ENCODE data around the gene TMEM100.

Gene TMEM100

DNA sequence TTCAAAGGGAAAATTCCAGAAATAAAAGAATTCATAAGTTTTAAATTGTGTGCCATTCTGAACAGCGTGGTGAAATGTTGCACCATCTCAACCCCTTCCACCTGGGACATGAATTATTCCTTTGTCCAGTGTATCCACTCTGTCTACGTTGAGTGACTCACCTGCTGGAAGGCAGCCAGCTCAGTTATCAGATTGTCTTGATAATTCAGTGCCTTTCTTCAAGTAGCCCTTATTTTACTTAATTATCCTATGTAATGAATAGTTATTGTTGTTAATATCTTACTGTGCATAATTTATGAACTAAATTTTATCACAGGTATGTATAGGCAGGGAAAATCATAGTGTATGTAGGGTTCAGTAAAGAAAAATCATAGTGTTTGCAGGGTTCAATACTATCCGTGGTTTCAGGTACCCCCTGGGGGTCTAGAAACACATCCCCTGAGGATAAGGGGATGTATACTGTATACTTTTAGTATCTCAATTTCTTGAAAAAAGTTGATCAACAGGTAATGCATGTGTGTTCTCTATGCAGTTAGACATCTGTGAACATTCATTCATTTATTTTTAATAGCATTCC is 20.5 kb upstream of the TMEM100 start:
- no peak for DNase-seq

- no peak for DNase-seq
These were observed 19.8 kb upstream of the TMEM100 start for GRCh38 chr17:55742272-55743102.

- DNase-seq: no peak
These were observed 18.7 kb upstream of the TMEM100 start for GRCh38 chr17:55741356-55741700.

DNA sequence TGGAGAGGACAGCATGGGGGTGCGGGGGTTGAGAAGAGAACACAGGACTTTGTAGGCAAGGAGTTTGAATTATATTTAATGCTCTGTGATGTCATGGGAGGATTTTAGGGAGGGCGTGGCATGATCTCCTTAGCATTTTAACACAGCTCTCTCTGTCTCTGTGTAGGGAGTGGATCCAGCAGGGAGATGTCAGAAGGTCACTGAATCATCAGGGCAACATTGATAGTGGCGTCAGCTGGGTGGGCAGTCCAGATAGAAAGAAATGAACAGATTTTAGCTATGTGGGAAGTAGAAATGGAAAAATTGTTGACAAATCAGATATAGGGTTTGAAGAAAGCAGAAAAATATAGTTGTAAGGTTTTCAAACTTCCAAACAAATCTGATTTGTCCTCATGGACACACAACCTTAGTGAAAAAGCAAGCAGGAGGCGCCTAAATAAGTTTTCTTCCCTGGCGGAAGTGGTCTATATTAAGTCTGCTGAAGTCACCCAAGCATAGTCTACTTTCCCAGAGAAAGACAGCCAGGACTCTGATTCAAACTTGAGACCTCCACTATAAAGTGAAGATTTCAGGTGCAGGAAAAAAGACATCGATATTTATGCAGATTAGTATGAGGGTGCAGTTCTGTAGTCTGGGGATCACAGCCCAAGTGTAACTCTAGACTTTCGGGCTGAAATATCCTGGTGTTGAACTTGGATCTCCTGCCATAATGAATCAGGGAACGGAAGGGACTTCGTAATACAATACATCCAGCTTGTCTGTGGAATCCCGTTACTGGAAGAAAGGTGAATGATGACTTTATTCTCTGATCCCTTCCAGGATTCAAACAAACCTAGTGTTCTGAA is 18.1 kb upstream of the TMEM100 start:
- no peak for DNase-seq

DNA sequence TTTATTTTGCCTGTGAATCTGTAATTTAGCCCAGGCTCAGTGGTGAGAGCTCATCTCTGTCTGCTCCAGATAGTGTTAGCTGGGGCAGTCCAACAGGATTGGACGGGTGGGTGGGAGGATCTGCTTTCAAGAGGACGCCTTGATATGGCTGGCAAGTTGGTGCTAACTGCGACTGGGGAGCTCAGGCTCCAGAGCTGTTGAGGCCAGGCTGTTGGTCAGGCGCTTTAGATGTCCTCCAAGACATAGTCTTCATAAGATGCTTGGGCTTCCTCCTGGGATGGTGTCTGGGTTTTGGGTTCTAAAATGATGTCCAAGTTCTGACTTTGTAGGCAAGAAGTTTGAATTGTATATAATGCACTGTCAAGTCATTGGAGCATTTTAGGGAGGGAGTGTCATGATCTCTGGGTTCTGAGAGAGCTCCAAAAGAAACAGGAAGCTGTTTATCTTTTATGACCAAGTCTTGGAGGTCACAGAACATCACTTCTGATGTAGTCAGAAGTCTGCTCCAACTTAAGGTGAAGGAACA is 15.4 kb upstream of the TMEM100 start:
- DNase-seq: no peak

DNA sequence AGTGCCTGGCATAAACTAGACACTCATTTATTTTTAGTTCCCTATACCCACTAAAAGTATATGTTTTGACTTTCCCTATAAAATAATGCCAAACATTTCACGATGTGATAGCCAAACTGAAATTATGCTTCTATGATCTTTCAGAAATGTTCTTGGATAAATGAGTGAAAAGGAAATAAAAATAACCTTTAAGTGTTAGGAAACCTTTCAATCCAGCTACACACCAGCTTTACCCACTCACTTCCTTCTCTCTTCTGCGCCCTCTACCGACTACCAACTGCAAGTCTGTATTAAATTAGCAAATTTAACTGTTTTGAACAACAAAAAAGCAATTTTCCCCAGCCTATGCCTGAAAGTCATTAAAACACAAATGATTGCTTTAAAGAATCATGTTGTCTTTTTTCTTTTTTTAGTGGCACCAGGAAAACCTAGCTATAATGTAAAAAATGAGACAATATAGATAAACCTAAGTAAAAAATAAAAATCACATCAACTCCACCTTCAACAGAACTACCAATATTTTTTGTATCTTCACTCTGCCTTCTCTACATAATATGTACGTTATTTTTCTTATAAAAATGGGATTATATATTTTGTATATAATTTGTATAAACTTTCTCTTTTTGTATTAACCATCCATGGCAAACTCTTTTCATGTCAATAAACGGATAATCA is 13.2 kb upstream of the TMEM100 start:
- DNase-seq: no peak

GRCh38 chr17:55734128-55734781 is 11.6 kb upstream of the TMEM100 start:
- no peak for DNase-seq

GRCh38 chr17:55731586-55732250 is 9.1 kb upstream of the TMEM100 start:
- no peak for DNase-seq

GRCh38 chr17:55730808-55731207 is 8.1 kb upstream of the TMEM100 start:
- no peak for DNase-seq

GRCh38 chr17:55730380-55730779 is 7.7 kb upstream of the TMEM100 start:
- DNase-seq: no peak

GRCh38 chr17:55729484-55729883 is 6.8 kb upstream of the TMEM100 start:
- no peak for DNase-seq

DNA sequence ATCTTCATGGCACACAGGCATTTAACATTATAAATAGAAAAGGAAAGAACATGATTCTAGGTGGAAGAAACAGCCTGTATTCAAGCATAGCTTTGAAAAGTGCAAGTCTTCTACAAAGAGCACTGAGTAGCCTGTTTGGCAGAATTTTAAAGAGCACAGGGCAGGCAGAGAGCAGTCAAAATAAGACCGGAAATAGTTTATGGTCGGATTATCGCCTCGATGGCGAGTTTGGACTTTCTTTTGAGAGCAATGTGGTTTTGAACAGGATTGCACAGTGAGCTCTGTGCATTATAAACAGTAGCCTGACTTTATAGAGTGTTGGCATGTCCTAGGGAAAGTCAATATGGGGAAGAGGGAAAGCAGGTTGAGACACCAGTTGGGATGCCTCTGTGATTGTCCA is 6.2 kb upstream of the TMEM100 start:
- DNase-seq: no peak

DNA sequence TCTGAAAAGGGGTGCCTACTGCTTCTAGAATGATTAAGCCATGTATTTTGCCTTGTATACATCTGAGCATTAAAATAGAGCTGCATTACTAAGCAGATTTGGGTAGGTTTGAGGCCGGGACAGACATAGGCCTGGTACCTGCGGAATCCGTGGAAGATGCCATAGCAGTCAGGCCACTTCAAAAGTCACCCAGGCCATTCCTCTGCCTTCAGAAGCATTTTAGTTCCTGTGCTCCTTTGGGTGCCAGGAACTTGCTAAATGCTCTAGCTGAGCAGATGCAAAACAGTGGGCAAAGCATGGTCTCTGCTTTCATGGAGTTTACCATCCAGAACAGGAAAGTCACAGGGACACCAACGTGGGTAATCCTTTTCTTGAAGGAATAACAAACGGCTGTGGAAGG is 5.7 kb upstream of the TMEM100 start:
- DNase-seq: no peak

GRCh38 chr17:55727920-55728319 is 5.3 kb upstream of the TMEM100 start:
- DNase-seq: no peak

GRCh38 chr17:55727275-55727674 is 4.6 kb upstream of the TMEM100 start:
- no peak for DNase-seq

DNA sequence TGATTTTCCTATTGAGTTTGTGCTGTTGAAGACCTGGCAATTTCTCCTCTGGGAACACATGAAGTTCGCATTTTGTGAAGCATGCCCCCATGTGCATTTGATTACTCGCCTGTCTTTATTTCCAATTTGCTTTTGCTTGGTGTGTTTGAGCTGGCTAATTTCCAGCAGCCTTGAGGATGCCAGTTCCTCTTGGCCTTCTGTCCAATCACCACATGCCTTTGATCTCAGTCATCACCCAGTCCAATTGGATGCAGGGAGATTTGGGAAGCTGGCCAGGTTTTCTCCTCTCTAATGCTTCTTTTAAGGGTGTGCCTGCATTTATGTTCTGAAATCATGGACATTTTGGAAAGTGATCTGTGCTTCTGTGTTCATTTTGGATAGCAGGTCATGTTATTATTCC is 3.8 kb upstream of the TMEM100 start:
- no peak for DNase-seq

GRCh38 chr17:55723488-55723848 is 804 bp upstream of the TMEM100 start:
- no peak for DNase-seq

DNA sequence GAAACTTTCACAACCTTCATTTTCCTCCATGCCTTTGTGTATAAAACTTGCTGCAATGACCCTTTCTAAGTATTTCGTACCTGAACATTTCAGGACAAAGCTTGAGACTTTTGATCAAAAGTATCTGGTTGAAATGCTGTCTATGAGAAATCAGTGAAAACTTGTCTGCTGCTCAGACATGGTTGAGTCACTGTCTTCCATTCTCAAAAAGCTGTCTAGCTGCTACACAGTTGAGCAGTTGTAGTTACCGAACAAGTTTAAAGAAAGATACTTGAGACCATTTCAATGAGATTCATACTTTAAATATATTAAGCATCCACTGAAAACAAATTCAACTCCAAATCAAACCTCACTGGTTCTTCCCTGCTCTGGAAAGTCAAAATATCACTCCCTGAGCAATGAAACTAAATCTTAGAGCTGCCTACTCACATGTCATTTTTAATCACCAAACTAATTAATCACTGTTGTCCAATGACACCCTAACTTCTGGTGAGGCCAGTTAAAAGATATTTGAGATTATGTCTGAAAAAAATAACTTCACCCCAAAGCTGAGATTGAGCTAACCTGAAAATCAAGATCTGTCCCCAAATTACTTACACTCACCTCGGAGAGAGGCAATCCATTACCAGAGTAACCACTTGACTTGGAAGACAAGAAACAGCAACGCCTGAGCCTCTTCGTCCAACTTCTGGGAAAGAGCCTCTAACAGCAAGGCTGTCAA is 488 bp downstream of the TMEM100 start:
- DNase-seq: no peak

DNA sequence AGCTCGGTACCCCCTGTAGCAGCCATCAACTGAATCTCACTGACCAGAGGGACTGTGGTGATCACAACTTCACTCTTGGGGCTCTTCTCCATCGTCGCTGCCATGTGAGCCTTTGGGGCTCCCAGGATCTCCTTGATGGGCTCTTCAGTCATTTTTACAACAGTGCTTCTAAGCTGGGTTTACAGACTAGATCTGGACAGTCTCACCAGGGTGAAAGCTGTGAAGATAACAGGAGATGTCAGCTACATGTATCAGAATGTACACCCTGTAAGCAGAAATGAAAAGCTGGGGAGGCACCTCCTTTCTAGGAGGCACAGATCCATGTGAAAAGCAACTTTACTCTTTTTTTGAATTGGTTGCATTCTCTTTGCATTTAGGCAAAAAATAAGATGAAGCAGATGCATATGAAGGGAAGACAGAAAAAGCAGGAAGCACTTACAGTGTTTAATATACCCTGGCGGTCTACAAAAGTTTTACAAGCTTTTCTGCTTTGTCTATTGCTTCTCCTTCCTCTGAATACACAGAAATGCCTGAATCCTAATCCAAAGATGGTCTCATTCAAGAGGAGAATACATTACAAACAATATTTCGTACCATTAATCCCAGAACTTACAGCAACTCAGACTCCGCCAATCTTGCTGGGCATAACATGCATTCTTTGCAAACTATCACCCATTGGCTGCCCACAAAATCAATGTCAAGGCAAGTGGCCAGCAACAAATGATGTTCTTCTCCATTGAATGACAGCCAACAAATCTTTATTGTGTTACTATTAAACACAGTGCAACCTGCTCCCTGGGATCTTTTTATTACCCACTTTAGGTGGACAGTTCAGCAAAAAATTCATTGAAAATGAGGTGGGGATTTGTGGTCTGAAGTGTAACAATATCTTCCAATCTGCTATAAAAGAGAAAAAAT is 1.5 kb downstream of the TMEM100 start:
- DNase-seq: no peak
